H9 (cell line): ENCODE measurements around the gene ABHD16B. TPM values are rescaled to one million over a fixed set of nuclear protein-coding genes. Genes with fewer than 3 reads are reported as not detected.

Experiments
- DNase-seq: peaks from one replicate; pipeline ENCODE4 v3.0.0-alpha.2; 2017
- H2AFZ ChIP-seq: one replicate; pipeline ENCODE4 v1.6.1; 2013; ENCODE audit warnings: mild to moderate bottlenecking, low read length, control low read depth, moderate library complexity
- H2AK5ac ChIP-seq: 2 replicates; pipeline ENCODE4 v1.6.1; 2013; ENCODE audit warnings: low read length, control low read depth, mixed read lengths; ENCODE audit not compliant: insufficient read length
- H2BK120ac ChIP-seq: one replicate; pipeline ENCODE4 v1.6.1; 2013; ENCODE audit warnings: low read depth, mild to moderate bottlenecking, low read length, control low read depth, inconsistent platforms; ENCODE audit not compliant: poor library complexity, severe bottlenecking
- H2BK12ac ChIP-seq: 2 replicates; pipeline ENCODE4 v1.6.1; 2013; ENCODE audit warnings: low read length, control low read depth, mixed read lengths, low read depth; ENCODE audit not compliant: insufficient read length
- H2BK15ac ChIP-seq: 2 replicates; pipeline ENCODE4 v1.6.1; 2013; ENCODE audit warnings: low read depth, low read length, control low read depth
- H2BK20ac ChIP-seq: one replicate; pipeline ENCODE4 v1.6.1; 2013; ENCODE audit warnings: low read depth, mild to moderate bottlenecking, low read length, control low read depth, inconsistent platforms; ENCODE audit not compliant: poor library complexity, severe bottlenecking
- H2BK5ac ChIP-seq: 2 replicates; pipeline ENCODE4 v1.6.1; 2013; ENCODE audit warnings: low read length, control low read depth, mixed read lengths; ENCODE audit not compliant: insufficient read length
- H3K14ac ChIP-seq: 2 replicates; pipeline ENCODE4 v1.6.1; 2013; ENCODE audit warnings: low read length, control low read depth; ENCODE audit not compliant: insufficient read depth
- H3K18ac ChIP-seq: 2 replicates; pipeline ENCODE4 v1.6.1; 2013; ENCODE audit warnings: low read depth, mild to moderate bottlenecking, mixed read lengths, low read length, control low read depth; ENCODE audit not compliant: insufficient read length
- H3K23ac ChIP-seq: 2 replicates; pipeline ENCODE4 v1.6.1; 2013; ENCODE audit warnings: low read length, control low read depth, mixed read lengths, low read depth; ENCODE audit not compliant: insufficient read length
- H3K23me2 ChIP-seq: 2 replicates; pipeline ENCODE4 v1.6.1; 2013; ENCODE audit warnings: low read depth, mild to moderate bottlenecking, mixed read lengths, low read length, control low read depth; ENCODE audit not compliant: insufficient read length, poor library complexity, severe bottlenecking
- H3K27ac ChIP-seq: 2 replicates; pipeline ENCODE4 v1.5.1; 2013; ENCODE audit warnings: low read length, control low read depth, mixed read lengths, low read depth; ENCODE audit not compliant: insufficient read length
- H3K27me3 ChIP-seq: 2 replicates; pipeline ENCODE4 v1.6.1; 2013; ENCODE audit warnings: low read length, control low read depth, inconsistent platforms; ENCODE audit not compliant: insufficient read depth
- H3K4ac ChIP-seq: 2 replicates; pipeline ENCODE4 v1.6.1; 2013; ENCODE audit warnings: low read depth, mild to moderate bottlenecking, control low read depth, inconsistent platforms, low read length, moderate library complexity
- H3K4me1 ChIP-seq: 2 replicates; pipeline ENCODE4 v1.6.1; 2013; ENCODE audit warnings: low read length, control low read depth, inconsistent platforms; ENCODE audit not compliant: insufficient read depth
- H3K4me2 ChIP-seq: 2 replicates; pipeline ENCODE4 v1.6.1; 2013; ENCODE audit warnings: low read length, control low read depth, mixed read lengths; ENCODE audit not compliant: insufficient read length, insufficient read depth
- H3K56ac ChIP-seq: 2 replicates; pipeline ENCODE4 v1.6.1; 2013; ENCODE audit warnings: low read depth, mild to moderate bottlenecking, mixed read lengths, low read length, control low read depth; ENCODE audit not compliant: insufficient read length
- H3K79me1 ChIP-seq: 2 replicates; pipeline ENCODE4 v1.6.1; 2013; ENCODE audit warnings: low read depth, mild to moderate bottlenecking, moderate library complexity, low read length, control low read depth, inconsistent platforms; ENCODE audit not compliant: insufficient read depth, poor library complexity, severe bottlenecking
- H3K79me2 ChIP-seq: 2 replicates; pipeline ENCODE4 v1.6.1; 2013; ENCODE audit warnings: low read length, control low read depth, inconsistent platforms; ENCODE audit not compliant: insufficient read depth
- H3K9ac ChIP-seq: 2 replicates; pipeline ENCODE4 v1.6.1; 2013; ENCODE audit warnings: low read length, control low read depth, mixed read lengths; ENCODE audit not compliant: insufficient read length; ENCODE audit errors: extremely low read depth
- H3K9me3 ChIP-seq: one replicate; pipeline ENCODE4 v1.6.1; 2013; ENCODE audit warnings: low read depth, low read length, inconsistent platforms; ENCODE audit not compliant: control insufficient read depth
- H3T11ph ChIP-seq: one replicate; pipeline ENCODE4 v1.6.1; 2013; ENCODE audit warnings: mild to moderate bottlenecking, low read length, control low read depth, inconsistent platforms
- H4K20me1 ChIP-seq: one replicate; pipeline ENCODE4 v1.6.1; 2013; ENCODE audit not compliant: control insufficient read depth, insufficient read length, insufficient read depth
- H4K5ac ChIP-seq: 2 replicates; pipeline ENCODE4 v1.6.1; 2013; ENCODE audit warnings: low read depth, mild to moderate bottlenecking, mixed read lengths, low read length, control low read depth; ENCODE audit not compliant: insufficient read length
- H4K8ac ChIP-seq: replicated peaks from 2 replicates; pipeline ENCODE4 v1.6.1; 2013; ENCODE audit warnings: low read length, control low read depth, mixed read lengths, low read depth; ENCODE audit not compliant: insufficient read length
- H4K91ac ChIP-seq: 2 replicates; pipeline ENCODE4 v1.6.1; 2013; ENCODE audit warnings: low read depth, mild to moderate bottlenecking, moderate library complexity, mixed read lengths, low read length, control low read depth; ENCODE audit not compliant: insufficient read length
- H3K27ac Mint-ChIP-seq, 3 experiments: 2 replicates in 2 of 3; 3 replicates in 1 of 3; pipeline ENCODE4 v1.8.0; 2020 to 2021; ENCODE audit warnings: mixed read lengths in 3 of 3, mild to moderate bottlenecking in 1 of 3, moderate library complexity in 1 of 3
- H3K27me3 Mint-ChIP-seq: 2 replicates; pipeline ENCODE4 v1.8.0; 2021; ENCODE audit warnings: low read depth, mild to moderate bottlenecking, moderate library complexity, mixed read lengths
- H3K36me3 Mint-ChIP-seq, 3 experiments: 2 replicates in 2 of 3; 3 replicates in 1 of 3; pipeline ENCODE4 v1.8.0; 2020 to 2021; ENCODE audit warnings: low read depth in 3 of 3, mixed read lengths in 3 of 3; ENCODE audit not compliant: insufficient read depth in 1 of 3
- H3K4me1 Mint-ChIP-seq, 2 experiments: 2 replicates each; pipeline ENCODE4 v1.8.0; 2020; ENCODE audit warnings: mixed read lengths in 2 of 2
- H3K4me3 Mint-ChIP-seq, 2 experiments: 2 replicates in 1 of 2; 3 replicates in 1 of 2; pipeline ENCODE4 v1.8.0; 2020 to 2021; ENCODE audit warnings: mild to moderate bottlenecking in 2 of 2, mixed read lengths in 2 of 2, moderate library complexity in 1 of 2
- H3K9me3 Mint-ChIP-seq, 2 experiments: 2 replicates in 1 of 2; 3 replicates in 1 of 2; pipeline ENCODE4 v1.8.0; 2020; ENCODE audit warnings: mild to moderate bottlenecking in 2 of 2, mixed read lengths in 2 of 2, moderate library complexity in 1 of 2
- WGBS: extraction: QIAGEN DNeasy Blood & Tissue Kit; methylation state at CpG from one replicate; pipeline ENCODE4 v1.1.7; 2013; ENCODE audit warnings: missing lambda C conversion rate, low lambda C conversion rate, mixed read lengths; ENCODE audit not compliant: insufficient read length; ENCODE audit errors: extremely low coverage; 5-methylcytosine and 5-hydroxymethylcytosine counted together
- total RNA-seq: library from RNA; stranded (reverse); gene quantifications from 2 replicates; pipeline ENCODE4 v1.2.1, GENCODE V29; 2021
- TF ChIP-seq, protein P1 (sequence below): fragments of 200-600 bp; sonication (generic); conservative IDR thresholded peaks from 3 replicates; pipeline ENCODE4 v1.8.0; 2021; ENCODE audit warnings: antibody characterized with exemption, mild to moderate bottlenecking

ABHD16B gene
- total RNA-seq, 1 experiment from 2014 or later, result not detected

DNA sequence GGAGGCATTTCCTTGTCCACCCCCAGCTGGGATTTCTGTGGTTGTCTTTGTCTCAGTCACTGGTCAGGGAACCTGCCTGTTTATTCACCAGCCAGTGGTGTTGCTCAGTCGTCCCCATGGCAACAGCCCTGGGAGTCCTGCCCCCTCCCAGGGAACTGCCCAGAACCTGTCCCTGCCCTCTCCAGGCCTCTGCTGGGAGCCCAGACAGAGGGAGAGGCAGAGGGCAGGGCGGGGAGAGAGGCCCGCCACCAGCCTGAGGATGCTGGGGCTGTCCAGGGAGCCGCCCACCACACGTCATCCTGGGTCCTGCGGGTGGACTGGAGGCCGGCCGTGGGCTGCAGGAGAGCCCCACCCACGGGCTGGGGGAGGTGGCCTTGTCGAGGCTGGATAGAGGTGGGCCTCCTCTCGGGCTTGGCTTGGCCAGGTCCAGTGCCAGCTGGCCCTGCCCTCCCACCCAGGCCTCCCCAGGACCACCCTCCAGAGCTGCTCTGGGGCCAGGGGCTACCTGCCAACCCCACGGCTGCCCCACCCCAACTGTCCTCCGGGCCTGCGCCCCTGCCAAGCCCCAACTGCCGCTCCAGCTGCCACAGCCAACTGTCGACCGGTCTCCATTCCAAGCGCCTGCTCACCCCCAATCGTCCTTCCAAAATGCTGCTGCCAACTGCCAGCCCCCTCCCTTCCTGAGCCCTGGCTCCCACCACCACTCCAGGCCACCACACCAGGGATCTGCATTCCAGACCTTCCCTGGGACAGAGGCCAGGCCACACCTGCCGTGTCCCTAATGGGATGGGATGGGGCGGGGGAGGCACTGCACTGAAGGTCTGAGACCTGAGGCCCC, 26.1 kb upstream of the ABHD16B start:
- no peak overlapping the region for H2AFZ ChIP-seq
- no peaks in the 10 kb centered on the region for H3K79me2 ChIP-seq
- no peak overlapping the region for H2BK20ac ChIP-seq
- no peaks in the 10 kb centered on the region; the same call in 1 of the 2 replicates for H3K27me3 ChIP-seq
- no peaks in the 10 kb centered on the region for H3K9me3 ChIP-seq
- Mint-ChIP-seq H3K4me1 (peaks cover 7 to 33% of the 10 kb centered on the region in 2 experiments), H3K4me3 (no peak overlapping the region; a peak in 1 of 5 replicates), H3K9me3 (no peaks in the 10 kb centered on the region), H3K27me3 (peaks cover 21% of the 10 kb centered on the region), H3K36me3 (no peaks in the 10 kb centered on the region), H3K27ac (peak overlapping the region in 2 of 3 experiments; percentile 76 to 95; a peak in 3 of 7 replicates)
- no peaks in the 10 kb centered on the region for H3K4me1 ChIP-seq
- TF ChIP-seq, protein P1, sequence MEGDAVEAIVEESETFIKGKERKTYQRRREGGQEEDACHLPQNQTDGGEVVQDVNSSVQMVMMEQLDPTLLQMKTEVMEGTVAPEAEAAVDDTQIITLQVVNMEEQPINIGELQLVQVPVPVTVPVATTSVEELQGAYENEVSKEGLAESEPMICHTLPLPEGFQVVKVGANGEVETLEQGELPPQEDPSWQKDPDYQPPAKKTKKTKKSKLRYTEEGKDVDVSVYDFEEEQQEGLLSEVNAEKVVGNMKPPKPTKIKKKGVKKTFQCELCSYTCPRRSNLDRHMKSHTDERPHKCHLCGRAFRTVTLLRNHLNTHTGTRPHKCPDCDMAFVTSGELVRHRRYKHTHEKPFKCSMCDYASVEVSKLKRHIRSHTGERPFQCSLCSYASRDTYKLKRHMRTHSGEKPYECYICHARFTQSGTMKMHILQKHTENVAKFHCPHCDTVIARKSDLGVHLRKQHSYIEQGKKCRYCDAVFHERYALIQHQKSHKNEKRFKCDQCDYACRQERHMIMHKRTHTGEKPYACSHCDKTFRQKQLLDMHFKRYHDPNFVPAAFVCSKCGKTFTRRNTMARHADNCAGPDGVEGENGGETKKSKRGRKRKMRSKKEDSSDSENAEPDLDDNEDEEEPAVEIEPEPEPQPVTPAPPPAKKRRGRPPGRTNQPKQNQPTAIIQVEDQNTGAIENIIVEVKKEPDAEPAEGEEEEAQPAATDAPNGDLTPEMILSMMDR, result no peak
- peak; percentile 97 for DNase-seq
- no peaks in the 10 kb centered on the region for H3K79me1 ChIP-seq
- no peak overlapping the region for H4K5ac ChIP-seq
- no peaks in the 10 kb centered on the region for H4K20me1 ChIP-seq
- peak overlapping the region; percentile 70; the same call in 1 of the 2 replicates for H3K14ac ChIP-seq
- H2BK5ac ChIP-seq, result no peak overlapping the region
- no peak overlapping the region for H4K8ac ChIP-seq
- H2BK120ac ChIP-seq, result no peak overlapping the region
- H2AK5ac ChIP-seq, result no peak overlapping the region
- H3K18ac ChIP-seq, result peak overlapping the region; percentile 20
- H3K4me2 ChIP-seq, result peak overlapping the region; percentile 2
- peak overlapping the region; percentile 4 for H2BK12ac ChIP-seq
- H3K9ac ChIP-seq, result no peak overlapping the region
- no peak overlapping the region for H3K4ac ChIP-seq
- no peak overlapping the region for H4K91ac ChIP-seq
- no CpG with 5 or more reads among the region's 21 CpGs for WGBS
- no peak overlapping the region for H3K23ac ChIP-seq
- no peak overlapping the region for H2BK15ac ChIP-seq
- H3K56ac ChIP-seq, result no peak overlapping the region
- no peak overlapping the region for H3T11ph ChIP-seq
- no peak overlapping the region for H3K27ac ChIP-seq
- peaks cover 4% of the 10 kb centered on the region for H3K23me2 ChIP-seq
